ENCODE measurements around the gene GFAP. TPM values are rescaled to one million over a fixed set of nuclear protein-coding genes. Genes with fewer than 3 reads are reported as not detected.

GFAP gene
- total and polyA plus RNA-seq, 2 donors (not counting 1 experiment from before 2014, with no cell fraction given) = 0.31 to 1.3 TPM

DNA sequence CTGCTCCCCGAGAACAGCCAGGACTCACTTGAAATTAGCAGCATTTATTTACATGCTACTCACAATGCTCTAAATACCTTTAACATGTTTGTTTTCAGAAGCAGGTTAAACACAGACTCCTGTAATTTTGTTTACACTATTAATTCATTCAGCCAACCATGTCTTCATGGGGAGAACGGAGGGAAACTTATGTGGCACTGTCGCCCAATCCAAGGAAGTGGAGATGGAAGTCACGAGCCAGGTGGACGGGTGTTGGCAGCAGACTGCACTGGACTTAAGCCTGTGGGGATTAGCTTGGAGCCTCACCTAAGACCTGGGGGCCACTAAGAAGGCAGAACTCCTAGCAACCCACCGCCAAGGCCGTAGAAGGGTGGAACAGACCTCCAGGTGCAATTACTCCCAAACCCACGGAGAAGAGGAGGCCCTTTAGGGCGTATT, 8.8 kb upstream of the GFAP start:
- Histone ChIP-seq H3K27ac (ENCODE audit: insufficient read depth, low read length) (no peak overlapping the region), H3K4me2 (ENCODE audit: extremely low read depth, insufficient read depth, low read length) (no peak overlapping the region)
- no peak for DNase-seq (ENCODE audit: low read depth in 2 of 2)

DNA sequence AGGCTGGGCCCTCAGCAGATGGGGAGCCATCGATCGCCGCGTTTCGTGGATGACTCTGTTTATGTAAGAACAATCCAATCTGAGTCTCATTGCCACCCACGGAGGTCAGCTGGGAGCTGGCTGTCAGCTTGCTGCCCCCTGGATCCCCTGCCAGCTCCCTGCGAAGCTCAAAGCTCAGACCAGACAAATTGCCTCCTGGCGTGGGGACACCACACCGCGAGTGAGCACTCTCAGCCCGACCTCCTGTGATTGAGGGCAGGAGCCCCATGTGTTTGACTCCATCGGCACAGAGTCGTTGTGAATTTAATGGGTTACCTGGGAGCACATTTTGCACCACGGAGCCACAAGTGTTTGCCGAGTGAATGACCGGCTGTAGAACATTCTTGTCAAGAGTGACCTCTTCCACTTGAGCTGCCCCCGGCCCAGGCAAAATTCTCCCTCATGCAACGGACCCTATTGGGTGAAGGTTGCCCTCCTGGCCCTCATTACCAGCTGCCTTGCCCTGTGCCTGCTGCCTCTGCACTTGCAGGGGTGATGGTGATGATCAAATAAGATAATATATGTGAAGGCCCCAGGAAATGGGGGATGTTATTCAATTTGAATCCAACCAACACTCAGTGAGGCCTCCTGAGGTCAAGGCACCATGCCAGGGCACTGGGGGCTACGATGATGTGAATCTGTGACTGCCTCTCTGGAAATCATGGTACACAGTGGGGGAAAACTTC, 7.6 kb upstream of the GFAP start:
- no peak for DNase-seq (ENCODE audit: low read depth in 2 of 2)
- H3K4me1 ChIP-seq (ENCODE audit: control insufficient read depth, extremely low read depth, insufficient read depth, low read length) = no peaks in the 10 kb centered on the region
- no peak overlapping the region for H3K4me2 ChIP-seq (ENCODE audit: extremely low read depth, insufficient read depth, low read length)
- no peaks in the 10 kb centered on the region for H3K79me2 ChIP-seq (ENCODE audit: control insufficient read depth, insufficient read depth, low read length)
- H2AFZ ChIP-seq (ENCODE audit: low read length) = no peak overlapping the region
- no peak overlapping the region for H3K4me3 ChIP-seq (replicated peaks in 1 of 4; ENCODE audit: control extremely low read depth in 1 of 4, insufficient read depth in 1 of 4, low read depth in 3 of 4, low read length in 4 of 4)
- H4K20me1 ChIP-seq (ENCODE audit: control insufficient read depth, extremely low read depth, insufficient read depth, low read length) = no peaks in the 10 kb centered on the region
- H3K9ac ChIP-seq (ENCODE audit: insufficient read depth, low read length) = no peak overlapping the region
- TF ChIP-seq EZH2 (IDR thresholded peaks at IDR 0.05; ENCODE audit: low read length, missing control alignments) = no peak
- TF ChIP-seq, protein P1, sequence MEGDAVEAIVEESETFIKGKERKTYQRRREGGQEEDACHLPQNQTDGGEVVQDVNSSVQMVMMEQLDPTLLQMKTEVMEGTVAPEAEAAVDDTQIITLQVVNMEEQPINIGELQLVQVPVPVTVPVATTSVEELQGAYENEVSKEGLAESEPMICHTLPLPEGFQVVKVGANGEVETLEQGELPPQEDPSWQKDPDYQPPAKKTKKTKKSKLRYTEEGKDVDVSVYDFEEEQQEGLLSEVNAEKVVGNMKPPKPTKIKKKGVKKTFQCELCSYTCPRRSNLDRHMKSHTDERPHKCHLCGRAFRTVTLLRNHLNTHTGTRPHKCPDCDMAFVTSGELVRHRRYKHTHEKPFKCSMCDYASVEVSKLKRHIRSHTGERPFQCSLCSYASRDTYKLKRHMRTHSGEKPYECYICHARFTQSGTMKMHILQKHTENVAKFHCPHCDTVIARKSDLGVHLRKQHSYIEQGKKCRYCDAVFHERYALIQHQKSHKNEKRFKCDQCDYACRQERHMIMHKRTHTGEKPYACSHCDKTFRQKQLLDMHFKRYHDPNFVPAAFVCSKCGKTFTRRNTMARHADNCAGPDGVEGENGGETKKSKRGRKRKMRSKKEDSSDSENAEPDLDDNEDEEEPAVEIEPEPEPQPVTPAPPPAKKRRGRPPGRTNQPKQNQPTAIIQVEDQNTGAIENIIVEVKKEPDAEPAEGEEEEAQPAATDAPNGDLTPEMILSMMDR (conservative IDR thresholded peaks at IDR 0.05 in 1 of 2, IDR thresholded peaks at IDR 0.05 in 1 of 2; ENCODE audit: low read depth in 1 of 2, low read length in 2 of 2) = no peak
- H3K27ac ChIP-seq (ENCODE audit: insufficient read depth, low read length) = no peak overlapping the region
- peaks cover 2% of the 10 kb centered on the region for H3K27me3 ChIP-seq (ENCODE audit: control insufficient read depth, insufficient read depth, low read length)
- H3K36me3 ChIP-seq (ENCODE audit: control insufficient read depth, insufficient read depth, low read length) = peaks cover 14% of the 10 kb centered on the region
- no peaks in the 10 kb centered on the region for H3K9me3 ChIP-seq (ENCODE audit: control insufficient read depth, insufficient read depth, low read depth, low read length)

More for the DNA sequence above, 8.8 kb upstream of the GFAP start:
- Histone ChIP-seq H3K4me1 (ENCODE audit: control insufficient read depth, extremely low read depth, insufficient read depth, low read length) (no peaks in the 10 kb centered on the region), H4K20me1 (ENCODE audit: control insufficient read depth, extremely low read depth, insufficient read depth, low read length) (no peaks in the 10 kb centered on the region), H3K36me3 (ENCODE audit: control insufficient read depth, insufficient read depth, low read length) (peaks cover 19% of the 10 kb centered on the region), H2AFZ (ENCODE audit: low read length) (no peak overlapping the region), H3K9me3 (ENCODE audit: control insufficient read depth, insufficient read depth, low read depth, low read length) (no peaks in the 10 kb centered on the region), H3K27me3 (ENCODE audit: control insufficient read depth, insufficient read depth, low read length) (peaks cover 2% of the 10 kb centered on the region), H3K79me2 (ENCODE audit: control insufficient read depth, insufficient read depth, low read length) (no peaks in the 10 kb centered on the region), H3K9ac (ENCODE audit: insufficient read depth, low read length) (no peak overlapping the region), H3K4me3 (replicated peaks in 1 of 4; ENCODE audit: control extremely low read depth in 1 of 4, insufficient read depth in 1 of 4, low read depth in 3 of 4, low read length in 4 of 4) (no peak overlapping the region)
- TF ChIP-seq EZH2 (IDR thresholded peaks at IDR 0.05; ENCODE audit: low read length, missing control alignments) = no peak
- TF ChIP-seq, protein P1 (conservative IDR thresholded peaks at IDR 0.05 in 1 of 2, IDR thresholded peaks at IDR 0.05 in 1 of 2; ENCODE audit: low read depth in 1 of 2, low read length in 2 of 2) = no peak

DNA sequence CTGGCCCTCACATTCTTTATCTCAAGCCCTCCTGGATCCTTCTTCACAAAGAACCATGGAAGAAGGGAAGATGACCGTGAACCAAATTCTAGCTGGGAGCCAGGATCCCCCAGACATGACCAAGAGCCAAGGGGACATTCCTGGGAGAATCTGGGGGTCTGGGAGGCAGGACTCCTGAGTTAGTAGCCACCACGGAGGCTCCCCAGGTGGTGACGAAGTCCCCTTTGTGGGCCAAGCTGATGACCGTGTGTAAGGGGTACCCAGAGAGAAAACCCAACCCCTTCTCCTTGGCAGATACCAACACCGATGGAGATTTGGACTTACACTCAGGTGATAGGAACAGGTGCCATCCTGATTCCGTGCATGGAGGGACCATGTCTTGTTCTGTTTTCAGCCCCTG, 6.8 kb upstream of the GFAP start:
- H3K79me2 ChIP-seq (ENCODE audit: control insufficient read depth, insufficient read depth, low read length) = no peaks in the 10 kb centered on the region
- no peak overlapping the region for H3K4me3 ChIP-seq (replicated peaks in 1 of 4; ENCODE audit: control extremely low read depth in 1 of 4, insufficient read depth in 1 of 4, low read depth in 3 of 4, low read length in 4 of 4)
- H3K27ac ChIP-seq (ENCODE audit: insufficient read depth, low read length) = no peak overlapping the region
- no peak overlapping the region for H3K9ac ChIP-seq (ENCODE audit: insufficient read depth, low read length)
- no peak overlapping the region for H3K4me2 ChIP-seq (ENCODE audit: extremely low read depth, insufficient read depth, low read length)
- H4K20me1 ChIP-seq (ENCODE audit: control insufficient read depth, extremely low read depth, insufficient read depth, low read length) = no peaks in the 10 kb centered on the region
- H2AFZ ChIP-seq (ENCODE audit: low read length) = no peak overlapping the region
- H3K27me3 ChIP-seq (ENCODE audit: control insufficient read depth, insufficient read depth, low read length) = peaks cover 2% of the 10 kb centered on the region
- no peak for DNase-seq (ENCODE audit: low read depth in 2 of 2)
- no peaks in the 10 kb centered on the region for H3K4me1 ChIP-seq (ENCODE audit: control insufficient read depth, extremely low read depth, insufficient read depth, low read length)
- TF ChIP-seq EZH2 (IDR thresholded peaks at IDR 0.05; ENCODE audit: low read length, missing control alignments) = no peak
- TF ChIP-seq, protein P1 (conservative IDR thresholded peaks at IDR 0.05 in 1 of 2, IDR thresholded peaks at IDR 0.05 in 1 of 2; ENCODE audit: low read depth in 1 of 2, low read length in 2 of 2) = no peak
- H3K9me3 ChIP-seq (ENCODE audit: control insufficient read depth, insufficient read depth, low read depth, low read length) = no peaks in the 10 kb centered on the region
- peaks cover 11% of the 10 kb centered on the region for H3K36me3 ChIP-seq (ENCODE audit: control insufficient read depth, insufficient read depth, low read length)
